ENCODE measurements around the gene CASZ1.

DNA sequence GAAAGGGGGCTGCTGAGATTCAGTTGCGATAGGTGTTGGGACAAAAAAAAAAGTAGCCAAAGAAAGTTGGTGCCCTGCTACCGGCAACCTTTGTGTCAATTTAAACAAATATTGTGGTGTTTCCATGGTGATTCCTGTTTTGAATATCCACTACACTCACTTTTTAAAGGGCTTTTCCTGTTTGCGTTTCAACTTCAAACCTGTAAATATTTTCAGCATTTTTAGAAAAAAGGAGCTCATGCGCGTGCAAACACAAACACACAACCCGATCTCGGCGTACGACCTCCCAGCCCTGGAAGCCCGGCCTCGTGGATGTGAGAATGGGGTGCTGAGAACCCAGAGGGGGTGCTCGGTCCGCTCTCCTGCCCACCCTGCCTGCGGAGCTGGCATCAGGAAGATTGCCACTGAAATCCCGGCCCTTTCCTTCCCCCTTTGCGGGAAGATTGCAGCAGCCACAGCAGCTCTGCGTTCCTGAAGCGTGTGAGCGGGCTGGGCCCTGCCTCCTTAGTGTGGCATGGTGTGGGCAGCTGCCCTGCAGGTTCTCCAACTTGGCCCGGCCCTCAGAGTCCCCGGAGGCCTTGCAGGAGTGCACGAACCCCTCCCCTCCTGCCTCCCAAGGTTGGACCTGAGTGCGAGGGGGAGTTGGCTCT lies 34.8 kb downstream of the CASZ1 start:
- TF ChIP-seq POLR2A (IDR thresholded peaks at IDR 0.05; ENCODE audit: low read depth, low read length) (no peak), POLR2AphosphoS5 (IDR thresholded peaks at IDR 0.05; ENCODE audit: low read depth, low read length) (no peak), TAF1 (IDR thresholded peaks at IDR 0.05; ENCODE audit: borderline replicate concordance, low read depth, low read length) (no peak)

All from GM12892 (cell line).